Putamen (tissue), 1 donor: ENCODE measurements around the gene MRAP2.
"Not testable (repeated sequence)": the region's sequence is repeated elsewhere in the genome, so short reads cannot be mapped to it uniquely, and the experiment has no call there.

ENCODE experiments used
- DNase-seq: peaks from one replicate; pipeline ENCODE4 v3.0.0-alpha.2; 2016; ENCODE audit warnings: low spot score

Gene MRAP2

DNA sequence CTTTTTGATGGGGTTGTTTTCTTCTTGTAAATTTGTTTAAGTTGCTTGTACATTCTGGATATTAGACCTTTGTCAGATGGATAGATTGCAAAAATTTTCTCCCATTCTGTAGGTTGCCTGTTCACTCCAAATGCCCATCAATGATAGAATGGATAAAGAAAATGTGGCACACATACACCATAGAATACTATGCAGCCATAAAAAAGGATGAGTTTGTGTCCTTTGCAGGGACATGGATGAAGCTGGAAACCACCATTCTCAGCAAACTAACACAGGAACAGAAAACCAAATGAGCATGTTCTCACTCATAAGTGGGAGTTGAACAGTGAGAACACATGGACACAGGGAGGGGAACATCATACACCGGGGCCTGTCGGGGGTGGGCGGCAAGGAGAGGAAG lies 1.6 kb upstream of the MRAP2 start:
- DNase-seq: not testable (repeated sequence)

DNA sequence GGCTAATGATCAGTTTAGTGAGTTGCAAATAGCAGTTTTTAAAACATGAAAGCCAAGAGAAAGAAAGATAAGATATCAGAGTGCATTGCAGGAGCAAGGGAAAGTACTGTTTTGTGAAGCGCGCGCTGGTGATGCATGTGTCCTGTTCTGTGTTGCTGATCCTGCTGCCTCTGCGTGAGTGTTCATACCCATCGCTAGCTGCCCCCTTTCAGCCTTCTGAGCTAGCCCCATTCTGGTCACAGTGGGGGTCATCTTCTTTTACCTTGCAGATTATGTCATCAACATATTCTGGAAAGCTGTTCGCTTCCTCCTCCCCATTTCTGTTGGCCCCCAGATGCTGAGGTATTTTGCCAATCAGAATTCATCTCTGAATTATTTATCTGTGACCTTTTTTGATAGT lies 1.9 kb downstream of the MRAP2 start:
- no peak for DNase-seq

DNA sequence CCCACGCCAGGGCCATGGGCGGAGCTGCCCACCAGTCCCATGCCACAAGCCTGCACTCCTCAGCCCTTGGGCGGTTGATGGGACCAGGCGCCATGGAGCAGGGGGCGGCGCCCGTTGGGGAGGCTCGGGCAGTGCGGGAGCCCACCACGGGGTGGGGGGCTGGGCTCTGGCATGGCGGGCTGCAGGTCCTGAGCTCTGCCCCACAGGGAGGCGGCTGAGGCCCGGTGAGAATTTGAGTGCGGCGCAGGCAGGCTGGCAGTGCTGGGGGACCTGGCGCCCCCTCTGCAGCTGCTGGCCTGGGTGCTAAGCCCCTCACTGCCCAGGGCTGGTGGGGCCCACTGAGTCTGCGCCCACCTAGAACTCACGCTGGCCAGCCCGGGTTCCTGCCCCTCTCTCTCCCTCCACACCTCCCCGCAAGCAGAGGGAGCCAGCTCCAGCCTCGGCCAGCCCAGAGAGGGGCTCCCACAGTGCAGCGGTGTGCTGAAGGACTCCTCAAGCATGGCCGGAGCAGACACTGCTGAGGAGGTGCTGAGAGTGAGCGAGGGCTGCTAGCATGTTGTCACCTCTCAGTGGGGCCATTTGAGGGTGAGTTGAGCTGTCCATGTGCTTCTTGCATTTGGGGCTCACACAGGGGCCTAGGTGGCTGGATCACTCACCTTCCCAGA lies 4.0 kb downstream of the MRAP2 start:
- DNase-seq: no peak

DNA sequence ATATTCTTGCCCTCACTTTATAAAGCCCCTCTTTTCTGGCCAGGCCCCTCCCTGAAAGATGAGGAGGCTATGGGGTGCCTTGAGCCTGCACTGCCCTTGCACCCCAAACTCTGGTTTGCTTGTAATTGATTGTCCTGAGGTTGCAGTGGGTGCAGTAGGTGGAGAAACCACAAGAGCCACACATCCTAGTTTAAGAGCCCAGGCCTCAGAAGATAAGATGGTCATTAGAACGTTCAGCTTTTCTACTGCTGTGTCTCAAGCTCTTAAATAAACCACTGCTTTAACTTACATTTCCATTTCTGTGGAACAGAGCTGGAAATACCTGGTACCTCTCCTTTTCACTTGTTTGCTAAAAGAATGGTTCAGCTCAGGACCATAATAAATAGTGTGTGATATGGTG lies 9.0 kb downstream of the MRAP2 start:
- no peak for DNase-seq

DNA sequence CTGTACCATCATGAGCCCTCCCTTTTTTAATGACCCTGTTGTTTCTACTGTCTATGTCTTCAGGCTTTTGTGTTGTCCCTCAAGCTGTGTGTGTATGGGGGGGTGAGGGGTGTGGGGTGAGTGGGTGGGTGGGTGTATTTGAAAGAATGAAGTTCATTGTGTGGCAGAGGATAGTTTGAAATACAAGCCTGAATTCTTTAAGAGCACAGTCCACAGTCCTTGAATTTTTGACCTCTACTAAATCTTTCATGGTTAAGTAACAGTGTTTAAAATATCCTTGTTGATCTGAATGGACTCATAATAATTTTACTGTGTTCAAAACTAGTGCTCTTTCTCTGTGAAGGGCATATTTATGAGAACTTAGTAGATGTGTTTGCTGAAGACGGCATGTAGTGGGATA lies 10.0 kb downstream of the MRAP2 start:
- DNase-seq: no peak

DNA sequence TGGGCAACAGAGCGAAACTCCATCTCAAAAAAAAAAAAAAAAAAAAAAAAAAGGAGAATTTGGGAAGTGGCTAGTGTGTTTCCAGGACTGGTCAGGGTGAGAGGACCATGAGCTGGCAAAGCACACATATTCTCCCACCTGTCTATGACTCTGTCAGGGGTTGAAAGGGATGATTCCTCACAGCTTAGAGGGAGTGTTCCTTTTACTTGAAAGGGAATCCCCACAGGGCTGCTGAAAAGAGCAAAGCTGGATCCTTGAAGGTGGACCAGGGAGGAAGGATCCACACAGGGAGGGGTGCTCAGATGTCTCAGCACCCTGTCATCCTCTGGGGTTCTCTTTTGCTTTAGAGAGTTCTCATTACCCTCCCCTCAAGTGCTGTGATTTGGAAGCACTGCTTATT lies 13.2 kb downstream of the MRAP2 start:
- no peak for DNase-seq

DNA sequence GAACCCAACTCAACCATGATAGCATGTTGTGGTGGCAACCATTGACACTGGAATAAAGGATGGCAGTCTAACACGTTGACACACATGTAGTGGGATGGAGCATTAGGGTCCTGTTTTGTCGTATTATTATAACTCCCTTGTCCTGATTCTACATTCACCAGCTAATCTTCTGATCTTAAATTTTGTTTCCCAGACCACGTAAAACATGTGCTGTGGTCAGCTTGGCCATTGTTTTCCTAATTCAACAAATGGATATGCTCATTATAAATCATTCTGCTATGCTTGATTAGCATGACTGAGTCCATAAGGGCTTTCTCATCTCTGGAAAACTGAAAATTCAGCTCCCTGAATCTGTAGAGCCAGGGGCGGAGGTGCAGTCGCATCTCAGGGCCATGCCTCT lies 15.0 kb downstream of the MRAP2 start:
- DNase-seq: no peak

DNA sequence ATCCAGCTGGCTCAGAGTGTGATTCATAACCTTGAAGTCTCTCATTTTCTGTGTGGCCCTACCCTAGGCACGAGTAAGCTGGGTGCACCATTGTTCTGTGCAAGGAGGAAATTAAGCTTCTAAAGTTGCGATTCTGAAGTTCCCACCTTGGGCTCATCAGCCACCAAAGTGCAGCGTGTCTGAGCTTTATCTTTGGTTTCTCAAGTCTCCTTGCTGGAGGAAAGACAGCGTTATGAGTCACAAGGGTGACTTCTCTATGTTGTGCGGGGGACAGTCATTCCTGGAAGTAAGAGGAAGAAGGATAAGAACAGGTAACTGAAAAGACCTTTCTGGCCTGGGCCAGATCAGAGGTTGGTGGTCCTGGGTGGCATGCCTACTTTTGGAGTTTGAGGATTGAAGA lies 16.8 kb downstream of the MRAP2 start:
- no peak for DNase-seq

DNA sequence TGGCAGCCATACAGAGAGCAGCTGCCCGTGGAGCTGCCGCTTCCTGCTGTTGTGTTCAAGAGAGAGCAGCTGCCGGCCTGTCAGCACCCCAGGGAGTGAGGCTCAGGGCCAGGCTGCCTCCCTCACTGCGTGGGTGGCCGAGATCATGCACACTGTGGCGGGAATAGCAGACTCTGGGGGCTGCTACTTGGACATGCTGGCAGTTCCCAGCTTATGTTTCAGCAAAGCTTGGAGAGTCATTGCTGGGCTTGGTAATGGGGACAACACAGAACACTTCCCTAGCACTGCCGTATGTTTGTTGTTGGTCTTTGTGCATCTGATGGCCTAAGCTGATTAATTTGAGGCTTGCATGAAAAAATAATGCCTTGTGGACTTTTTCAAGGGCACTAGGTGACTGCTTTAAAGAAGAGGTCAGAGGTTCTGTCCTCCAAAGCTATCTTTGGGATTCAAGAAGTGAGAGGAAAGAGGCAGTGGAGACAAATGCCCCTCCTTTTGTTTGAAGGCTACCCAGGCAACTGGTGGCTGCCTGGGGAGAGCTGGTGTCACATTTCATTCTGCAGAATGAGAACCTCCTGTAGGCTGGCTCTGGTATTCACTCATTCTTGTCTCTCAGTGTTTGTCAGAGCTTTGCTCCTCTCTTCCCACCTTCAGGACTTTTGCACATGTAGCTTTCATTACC lies 18.8 kb downstream of the MRAP2 start:
- DNase-seq: no peak

DNA sequence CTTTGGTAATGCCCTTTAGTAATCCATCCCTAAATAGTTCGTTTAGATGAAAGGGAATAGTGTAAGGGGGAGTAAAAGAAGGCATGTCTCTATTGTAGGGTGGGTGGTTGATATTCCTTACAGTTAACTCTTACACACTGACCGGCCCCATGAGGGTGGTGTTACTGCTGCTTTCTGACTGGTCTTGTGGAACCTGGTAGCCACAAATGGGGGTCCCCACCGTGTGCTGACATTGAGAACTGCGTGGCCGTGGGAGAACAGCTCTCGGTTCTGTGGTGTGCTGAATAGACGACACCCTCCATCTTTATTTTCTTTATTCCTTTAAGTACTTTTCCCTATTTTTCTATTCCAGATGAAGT lies 19.3 kb downstream of the MRAP2 start:
- no peak for DNase-seq

DNA sequence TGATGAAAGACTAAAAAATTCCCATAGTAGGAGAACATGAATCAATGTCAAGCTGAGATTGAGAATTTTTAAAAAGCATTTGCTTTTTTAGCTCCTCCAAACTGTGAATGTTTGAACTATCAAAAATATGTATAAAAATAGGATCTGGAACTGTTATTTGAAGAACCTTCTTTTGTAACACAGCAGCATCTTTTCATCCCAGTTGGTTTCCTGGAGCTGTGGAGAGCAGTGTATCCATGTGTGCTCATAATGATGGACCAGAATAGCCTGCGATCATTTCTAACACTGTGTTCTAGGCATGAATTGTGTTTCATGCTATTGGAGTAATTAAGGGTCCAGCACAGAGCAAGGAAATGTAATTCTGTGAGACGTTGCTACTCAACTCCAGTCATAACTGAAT lies 22.1 kb downstream of the MRAP2 start:
- DNase-seq: no peak

DNA sequence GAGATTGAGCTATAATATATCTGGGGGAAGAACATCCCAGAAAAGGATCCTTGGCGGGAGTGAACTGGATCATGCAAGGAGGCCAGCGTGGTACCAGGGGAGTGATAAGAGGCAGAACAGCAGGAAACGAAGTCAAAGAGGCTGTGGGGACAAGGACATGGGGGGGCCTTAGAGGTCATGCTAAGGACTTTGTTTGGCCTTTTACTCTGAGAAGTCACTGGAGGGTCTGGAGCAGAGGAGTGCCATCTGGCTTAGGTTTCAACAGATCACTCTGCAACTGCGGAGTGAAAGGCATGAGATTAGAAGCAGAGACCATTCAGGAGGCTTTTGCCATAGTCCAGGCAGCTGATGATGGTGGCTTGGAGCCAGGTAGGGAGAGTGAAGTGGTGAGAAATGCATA lies 24.3 kb downstream of the MRAP2 start:
- DNase-seq: no peak

DNA sequence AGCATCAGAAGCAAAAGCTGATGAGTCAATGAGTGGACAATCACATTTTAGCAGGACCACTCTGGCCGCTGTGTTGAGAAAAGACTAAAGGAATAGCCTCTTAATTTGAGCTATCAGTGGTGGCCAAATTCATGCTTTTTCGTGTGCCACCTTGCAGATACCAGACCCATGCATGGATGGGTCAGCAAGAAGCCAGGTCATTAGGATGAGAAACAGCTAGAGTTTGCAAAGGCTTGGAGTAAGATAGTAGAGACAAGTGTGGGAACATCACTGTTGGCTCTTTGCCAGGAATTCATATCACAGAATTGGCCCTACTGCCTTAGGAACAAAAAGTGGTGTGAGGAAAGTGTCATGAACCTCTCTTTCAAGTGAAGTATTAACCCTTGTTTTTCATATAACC lies 25.5 kb downstream of the MRAP2 start:
- DNase-seq: no peak

DNA sequence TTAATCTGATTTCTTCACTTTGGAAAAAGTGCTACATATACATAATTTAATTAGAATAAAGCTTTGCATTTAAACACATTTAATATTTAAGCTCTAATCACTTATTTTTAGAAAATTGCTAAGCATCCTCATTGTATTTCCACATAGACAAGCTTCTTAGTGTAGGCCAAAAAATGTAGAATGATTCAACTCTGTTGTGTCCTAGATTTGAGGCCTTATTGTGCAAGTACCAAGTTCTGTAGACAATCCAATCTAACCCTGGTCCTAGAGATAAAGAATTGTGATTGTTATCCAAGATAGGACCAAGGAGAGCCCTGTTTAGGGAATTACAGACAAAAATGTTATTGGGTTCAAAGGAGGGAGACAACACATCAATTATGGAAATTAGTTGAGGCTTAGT lies 27.6 kb downstream of the MRAP2 start:
- no peak for DNase-seq

DNA sequence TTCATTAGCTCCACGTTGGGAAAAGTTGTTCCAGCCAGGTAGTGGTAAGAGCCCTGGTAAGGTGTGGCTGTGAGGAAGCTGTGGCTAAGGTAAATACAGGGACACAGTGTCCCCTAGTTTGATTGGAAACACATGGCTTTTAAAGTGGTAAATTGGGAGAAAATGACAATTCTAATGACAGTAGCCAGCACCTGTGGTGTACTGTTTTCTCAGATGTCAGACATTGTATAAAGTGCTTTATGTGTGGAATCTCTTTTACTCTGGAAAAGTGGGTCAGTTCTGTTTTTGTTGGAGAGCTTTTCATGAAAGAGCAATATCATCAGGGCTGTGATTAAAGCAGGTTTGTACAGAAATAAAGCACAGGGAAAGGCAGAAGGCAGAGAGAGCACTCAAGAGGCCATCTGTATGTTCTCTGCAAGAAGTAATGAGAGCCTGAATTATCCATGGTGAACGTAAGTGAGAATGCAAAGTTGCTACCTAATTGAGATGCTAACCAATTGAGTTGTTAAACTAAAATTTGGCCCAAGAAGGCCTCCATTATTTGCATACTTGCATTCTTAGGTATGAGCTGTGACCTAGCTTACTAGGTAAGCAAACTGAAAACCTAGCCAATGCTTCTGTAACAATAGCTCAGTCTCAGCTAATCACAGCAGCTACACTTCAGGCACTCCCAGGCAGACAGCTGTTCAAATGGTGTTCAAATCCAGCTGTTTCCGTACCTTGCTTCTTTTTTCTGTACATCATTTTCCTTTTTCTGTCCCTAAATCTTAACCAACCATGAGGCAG lies 28.2 kb downstream of the MRAP2 start:
- no peak for DNase-seq

DNA sequence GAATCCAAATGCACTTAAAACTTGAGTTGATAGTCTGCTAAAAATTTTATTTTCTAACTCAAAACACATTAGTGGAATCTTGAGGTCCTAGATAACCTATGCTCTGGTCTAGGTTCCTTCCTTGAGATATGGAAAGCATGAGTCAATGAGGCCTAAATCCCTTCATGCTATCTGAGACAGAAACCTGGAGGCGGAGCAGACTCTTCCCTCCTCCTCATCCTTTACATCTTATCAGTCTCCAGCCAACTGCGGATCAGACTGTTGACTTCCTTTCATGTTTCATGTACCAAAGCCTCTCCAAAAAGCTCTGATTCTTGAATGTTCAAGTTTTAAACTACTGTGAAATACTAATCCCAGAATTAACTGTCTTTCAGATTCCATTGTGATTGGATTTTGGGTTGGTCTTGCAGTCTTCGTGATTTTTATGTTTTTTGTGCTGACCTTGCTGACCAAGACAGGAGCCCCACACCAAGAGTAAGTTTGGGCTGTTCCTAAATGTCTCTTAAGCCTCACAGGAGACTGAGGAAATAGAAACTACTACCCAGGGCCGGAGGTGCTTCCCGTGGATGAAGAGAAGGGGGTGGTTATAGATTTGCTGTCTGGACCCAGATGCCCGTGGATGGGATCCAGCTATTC lies 29.1 kb downstream of the MRAP2 start:
- no peak for DNase-seq

DNA sequence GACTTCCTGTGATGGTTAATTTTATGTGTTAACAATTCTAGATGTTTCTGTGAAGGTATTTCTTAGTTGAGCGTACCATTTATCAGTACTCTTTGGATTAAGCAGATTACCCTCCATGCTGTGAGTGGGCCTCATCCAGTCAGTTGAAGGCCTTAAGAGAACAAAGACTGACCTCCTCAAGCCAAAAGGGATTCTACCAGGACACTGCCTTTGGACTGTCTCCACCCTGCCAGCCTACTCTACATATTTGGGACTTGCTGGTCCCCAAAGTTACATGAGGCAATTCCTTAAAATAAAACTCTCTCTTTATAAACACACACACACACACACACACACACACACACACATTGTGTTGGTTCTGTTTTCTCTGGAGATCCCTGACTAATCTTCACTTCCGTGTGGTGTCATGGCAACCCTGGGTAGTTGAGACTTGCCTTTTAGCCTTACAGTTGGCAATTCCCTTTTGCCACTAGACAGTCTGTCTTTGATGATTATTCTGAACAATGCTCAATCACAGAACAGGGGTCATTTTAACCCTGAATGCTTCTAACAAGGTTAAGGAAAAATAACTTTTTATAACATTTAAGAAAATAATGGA lies 32.2 kb downstream of the MRAP2 start:
- DNase-seq: no peak

DNA sequence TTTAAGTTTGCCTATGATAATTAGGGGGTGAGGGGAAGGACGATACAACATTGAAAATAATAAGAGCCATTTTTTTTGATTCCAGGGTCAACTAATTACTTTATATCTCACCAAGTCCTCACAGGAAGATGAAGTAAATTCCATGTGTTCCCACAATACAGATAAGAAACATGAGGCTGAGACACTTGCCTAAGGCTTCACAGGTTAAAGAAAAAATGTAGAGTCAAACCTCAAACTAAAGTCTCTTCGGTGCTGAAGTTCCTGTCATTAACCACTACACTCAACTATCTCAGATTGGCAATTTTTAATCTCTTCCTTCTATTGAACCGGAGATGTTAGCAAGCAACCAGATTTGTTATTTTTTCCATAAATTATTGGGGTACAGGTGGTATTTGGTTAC lies 33.0 kb downstream of the MRAP2 start:
- DNase-seq: no peak

DNA sequence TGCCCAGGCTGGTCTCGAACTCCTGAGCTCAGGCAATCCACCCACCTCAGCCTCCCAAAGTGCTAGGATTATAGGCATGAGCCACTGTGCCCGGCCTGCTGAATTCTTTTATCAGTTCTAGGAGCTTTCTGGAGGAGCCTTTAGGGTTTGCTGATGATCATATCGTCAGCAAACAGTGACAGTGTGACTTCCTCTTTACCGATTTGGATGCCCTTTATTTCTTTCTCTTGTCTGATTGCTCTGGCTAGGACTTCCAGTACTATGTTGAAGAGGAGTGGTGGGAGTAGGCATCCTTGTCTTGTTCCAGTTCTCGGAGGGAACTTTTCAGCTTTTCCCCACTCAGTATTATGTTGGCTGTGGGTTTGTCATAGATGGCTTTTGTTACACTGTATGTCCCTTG lies 35.3 kb downstream of the MRAP2 start:
- DNase-seq: not testable (repeated sequence)

DNA sequence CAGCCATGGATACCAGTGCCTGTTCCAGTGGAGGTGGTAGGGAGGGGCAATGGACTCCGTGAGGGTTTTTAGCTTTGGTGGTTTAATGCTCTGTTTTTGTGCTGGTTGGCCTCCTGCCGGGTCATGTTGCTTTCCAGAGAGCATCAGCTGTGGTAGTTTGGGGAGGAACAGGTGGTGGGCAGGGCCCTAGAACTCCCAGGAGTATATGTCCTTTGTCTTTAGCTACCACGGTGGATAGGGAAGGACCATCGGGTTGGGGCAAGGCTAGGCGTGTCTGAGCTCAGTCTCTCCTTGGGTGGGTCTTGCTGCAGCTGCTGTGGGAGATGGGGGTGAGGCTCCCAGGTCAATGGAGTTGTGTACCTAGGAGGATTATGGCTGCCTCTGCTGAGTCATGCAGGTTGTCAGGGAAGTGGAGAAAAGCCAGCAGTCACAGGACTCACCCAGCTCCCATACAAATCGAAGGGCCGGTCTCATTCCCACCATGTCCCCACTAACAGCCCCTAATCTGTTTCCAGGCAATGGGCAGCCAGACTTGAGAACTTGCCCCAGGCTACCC lies 38.9 kb downstream of the MRAP2 start:
- DNase-seq: no peak

DNA sequence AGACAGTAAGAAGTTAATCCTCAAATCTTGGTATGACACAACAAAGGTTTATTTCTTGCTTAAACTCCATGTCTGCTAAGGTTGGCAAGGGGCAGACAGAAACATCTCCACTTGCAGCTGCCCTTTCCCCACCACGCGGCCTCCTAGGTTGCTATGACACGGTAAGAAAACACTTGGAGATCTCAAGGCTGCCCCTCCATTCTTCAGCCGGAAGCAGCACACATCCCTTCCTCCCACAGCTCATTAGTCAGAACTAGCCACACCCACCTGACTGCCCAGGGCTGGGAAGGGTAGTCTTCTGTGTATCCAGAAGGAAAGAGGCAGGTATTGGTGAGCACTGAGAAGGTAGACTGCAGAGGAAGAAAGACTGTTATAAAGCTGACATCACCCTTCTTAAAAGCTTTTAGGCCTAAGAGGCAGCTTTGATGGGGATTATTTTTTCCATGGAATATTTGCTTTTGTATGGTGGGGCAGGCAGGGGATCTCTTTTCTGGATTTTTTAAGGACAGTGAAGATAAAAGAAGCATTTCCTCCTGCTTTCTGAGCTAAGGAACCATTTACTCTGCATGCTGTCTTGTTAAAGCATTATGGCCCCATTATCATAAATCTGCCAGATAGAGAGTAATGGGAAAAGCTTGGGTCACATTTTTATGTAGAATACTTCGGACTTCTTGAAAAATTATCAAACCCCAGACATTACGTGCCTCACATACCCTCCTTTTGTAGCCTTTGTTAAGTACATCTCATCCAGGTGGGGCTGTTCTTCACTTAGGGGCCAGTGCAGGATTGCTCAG lies 41.6 kb downstream of the MRAP2 start:
- no peak for DNase-seq
